Astrocyte of the spinal cord (primary cell): ENCODE data around the gene MCHR2.

ENCODE experiments used
- DNase-seq: peaks from one replicate; pipeline ENCODE4 v3.0.0; 2011; ENCODE audit warnings: low read depth, low spot score
- H3K4me3 ChIP-seq: 2 replicates; pipeline ENCODE4 v1.5.1; 2011; ENCODE audit warnings: low read depth, mild to moderate bottlenecking, low read length, moderate library complexity
- CTCF ChIP-seq: IDR thresholded peaks from 2 replicates; pipeline ENCODE4 v1.5.1; 2012; ENCODE audit warnings: low read depth, mild to moderate bottlenecking, low read length, inconsistent platforms
- in situ Hi-C: cut with HindIII; loops from 2 replicates; pipeline ENCODE4 v1.10.0; 2017; ENCODE audit warnings: low sequenced_read_pairs

MCHR2 gene

GRCh38 chr6:99905209-99906106 is 88.6 kb downstream of the MCHR2 start:
- peak; percentile 61 for TF ChIP-seq CTCF
- no peak overlapping the region for H3K4me3 ChIP-seq
- in situ Hi-C loops: no loop called here
- DNase-seq: peak; percentile 32

- DNase-seq: no peak
- H3K4me3 ChIP-seq: no peak overlapping the region
- TF ChIP-seq CTCF: no peak
- in situ Hi-C loops: no loop called here
These were observed 92.2 kb downstream of the MCHR2 start for GRCh38 chr6:99901596-99902384.

- in situ Hi-C loops: no loop called here
- no peak for TF ChIP-seq CTCF
- DNase-seq: no peak
- H3K4me3 ChIP-seq: no peak overlapping the region
These were observed 99.2 kb downstream of the MCHR2 start for GRCh38 chr6:99894815-99895214.

- no peak overlapping the region for H3K4me3 ChIP-seq
- no peak for TF ChIP-seq CTCF
- DNase-seq: no peak
- in situ Hi-C loops: no loop called here
These were observed 107.0 kb downstream of the MCHR2 start for GRCh38 chr6:99887066-99887465.

GRCh38 chr6:99885051-99885450 is 109.0 kb downstream of the MCHR2 start:
- no peak overlapping the region for H3K4me3 ChIP-seq
- in situ Hi-C loops: no loop called here
- no peak for DNase-seq
- TF ChIP-seq CTCF: no peak

- no peak overlapping the region for H3K4me3 ChIP-seq
- in situ Hi-C loops: no loop called here
- no peak for TF ChIP-seq CTCF
- no peak for DNase-seq
These were observed 111.8 kb downstream of the MCHR2 start for GRCh38 chr6:99882128-99882702.
